HG03025 (cell line): Measurements from ENCODE around the gene GJC3.
"Not testable (repeated sequence)": the region's sequence is repeated elsewhere in the genome, so short reads cannot be mapped to it uniquely, and the experiment has no call there.

Experiments
- ATAC-seq: cut with Tn5 transposase; IDR thresholded peaks from one replicate; pipeline ENCODE4 v1.9.1; 2021; ENCODE audit warnings: mild to moderate bottlenecking, moderate library complexity; ENCODE audit not compliant: unreplicated experiment, low FRiP score

GJC3 gene

DNA sequence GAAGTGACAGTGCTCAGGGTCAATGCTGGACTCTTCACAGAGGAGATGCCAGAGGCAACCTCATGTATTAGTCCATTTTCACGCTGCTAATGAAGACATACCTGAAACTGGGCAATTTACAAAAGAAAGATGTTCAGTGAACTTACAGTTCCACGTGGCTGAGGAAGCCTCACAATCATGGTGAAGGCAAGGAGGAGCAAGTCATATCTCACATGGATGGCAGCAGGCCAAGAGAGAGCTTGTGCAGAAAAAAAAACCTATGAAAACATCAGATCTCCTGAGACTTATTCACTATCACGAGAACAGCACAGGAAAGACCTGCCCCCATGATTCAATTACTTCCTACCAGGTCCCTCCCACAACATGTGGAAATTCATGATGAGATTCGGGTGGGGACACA, 5.6 kb upstream of the GJC3 start:
- ATAC-seq: not testable (repeated sequence)

DNA sequence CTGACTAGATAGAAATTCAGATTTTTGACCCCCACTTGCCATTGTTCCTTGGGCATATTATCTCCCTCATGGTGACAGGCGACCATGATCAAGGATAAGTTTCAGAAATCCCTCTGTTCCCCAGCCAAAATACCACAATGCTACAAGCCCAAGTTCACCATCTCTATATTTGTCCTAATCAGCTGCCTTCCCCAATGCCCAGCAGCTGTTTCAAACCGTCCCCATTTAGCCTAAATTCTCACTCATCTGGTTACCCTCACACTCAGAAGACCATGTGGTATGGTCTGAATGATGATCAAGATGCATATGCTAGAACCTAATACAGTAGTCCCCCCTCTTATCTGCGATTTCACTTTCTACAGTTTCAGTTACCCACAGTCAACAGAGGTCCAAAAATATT, 956 bp upstream of the GJC3 start:
- ATAC-seq: no peak

DNA sequence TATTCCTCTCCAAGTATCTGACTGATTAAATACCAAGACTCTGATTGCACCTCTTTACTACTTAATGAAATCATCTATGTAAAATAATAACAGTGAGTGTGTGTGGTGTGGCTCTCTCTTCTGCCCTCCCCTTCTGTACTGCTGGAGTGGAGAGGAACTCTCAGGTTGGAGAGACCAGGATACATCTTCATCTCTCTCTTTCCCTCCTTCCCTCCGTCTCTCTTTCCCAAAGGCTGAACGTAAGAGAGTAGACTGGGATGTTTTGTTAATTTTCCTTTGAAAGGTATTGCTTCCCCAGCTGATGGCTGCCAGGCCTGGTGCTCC, 272 bp upstream of the GJC3 start:
- ATAC-seq: no peak

- no peak for ATAC-seq
Observed at GRCh38 chr7:99928188-99928587, 1.2 kb downstream of the GJC3 start.

- no peak for ATAC-seq
Observed at GRCh38 chr7:99927536-99927935, 1.9 kb downstream of the GJC3 start.

DNA sequence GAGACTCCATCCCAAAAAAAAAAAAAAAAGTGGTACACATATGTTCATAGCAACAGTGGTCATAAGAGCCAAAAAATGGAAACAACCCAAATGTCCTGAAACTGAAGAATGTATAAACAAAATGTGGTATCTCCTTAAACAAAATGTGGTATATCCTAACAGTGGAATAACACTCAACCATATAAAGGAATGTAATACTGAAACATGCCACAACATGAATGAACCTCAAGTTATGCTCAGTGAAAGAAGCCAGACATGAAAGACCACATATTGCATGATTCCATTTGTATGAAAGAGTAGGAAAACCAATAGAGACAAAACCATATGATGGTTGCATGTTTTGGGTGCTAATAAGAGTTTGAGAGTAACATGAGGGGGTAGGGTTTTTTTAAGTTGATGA, 3.1 kb downstream of the GJC3 start:
- no peak for ATAC-seq

DNA sequence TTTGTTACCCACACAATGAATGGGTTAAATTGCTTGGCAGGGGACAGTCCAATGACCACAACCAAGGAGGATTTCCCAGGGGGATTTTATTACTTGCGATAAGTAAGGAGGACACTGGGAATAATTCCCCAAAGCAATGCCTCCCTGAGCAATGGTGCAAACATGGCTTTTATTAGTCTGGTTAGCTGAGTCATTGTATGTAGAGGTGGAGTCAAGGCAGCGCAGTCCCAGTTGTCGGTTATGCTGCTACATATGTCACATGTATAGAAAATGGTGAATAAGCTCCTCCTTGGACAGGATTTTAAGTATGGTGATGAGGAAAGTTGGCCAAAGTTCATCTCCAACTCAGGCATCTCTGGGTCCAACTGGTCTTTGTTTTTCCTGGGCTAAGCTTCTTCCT, 6.2 kb downstream of the GJC3 start:
- ATAC-seq: no peak

DNA sequence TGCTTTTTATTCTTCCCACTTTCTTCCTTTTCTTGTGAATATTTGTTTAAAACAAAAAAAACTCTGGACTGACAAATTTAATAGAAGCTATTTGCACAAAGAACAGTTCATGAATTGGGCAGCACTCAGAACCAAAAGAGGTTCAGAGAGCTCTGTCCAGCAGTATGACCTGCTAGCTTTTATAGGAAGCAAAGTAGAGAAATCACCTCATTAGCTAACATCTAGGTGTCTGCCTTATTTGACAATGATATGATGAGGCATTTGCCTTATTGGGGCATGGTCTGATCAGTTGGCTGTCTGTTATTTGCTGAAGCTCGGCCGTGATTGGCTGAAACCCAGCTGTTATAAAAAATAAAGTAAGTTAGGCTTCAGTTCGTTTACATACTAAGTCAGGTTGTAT, 9.3 kb downstream of the GJC3 start:
- no peak for ATAC-seq

DNA sequence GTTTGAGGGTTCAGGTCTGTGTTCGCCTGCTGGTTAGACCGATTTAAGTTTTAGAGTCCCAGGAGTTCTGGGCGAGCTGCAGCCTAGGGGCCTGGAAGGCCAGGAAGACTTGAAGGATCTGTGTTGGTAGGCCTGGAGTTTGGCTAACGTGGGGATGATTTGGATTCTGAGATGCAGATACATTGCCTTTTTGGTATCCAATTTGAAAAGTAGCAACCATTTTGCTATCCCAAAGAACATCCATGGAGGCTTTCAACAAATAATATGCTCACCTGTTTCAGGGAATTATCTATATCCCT, 9.7 kb downstream of the GJC3 start:
- ATAC-seq: peak; percentile 4

- peak; percentile 96 for ATAC-seq
Observed at GRCh38 chr7:99918959-99919813, 10.2 kb downstream of the GJC3 start, which contains the start of gene TRIM4. Gene TRIM4, minus strand, starts transcription at chr7:99919530. Its CDS starts 129 bp downstream, at chr7:99919401.

GRCh38 chr7:99910976-99911375, 18.4 kb downstream of the GJC3 start:
- no peak for ATAC-seq

- ATAC-seq: no peak
Observed at GRCh38 chr7:99901581-99901980, 27.8 kb downstream of the GJC3 start.

- no peak for ATAC-seq
Observed at GRCh38 chr7:99899830-99900519, 29.4 kb downstream of the GJC3 start.

DNA sequence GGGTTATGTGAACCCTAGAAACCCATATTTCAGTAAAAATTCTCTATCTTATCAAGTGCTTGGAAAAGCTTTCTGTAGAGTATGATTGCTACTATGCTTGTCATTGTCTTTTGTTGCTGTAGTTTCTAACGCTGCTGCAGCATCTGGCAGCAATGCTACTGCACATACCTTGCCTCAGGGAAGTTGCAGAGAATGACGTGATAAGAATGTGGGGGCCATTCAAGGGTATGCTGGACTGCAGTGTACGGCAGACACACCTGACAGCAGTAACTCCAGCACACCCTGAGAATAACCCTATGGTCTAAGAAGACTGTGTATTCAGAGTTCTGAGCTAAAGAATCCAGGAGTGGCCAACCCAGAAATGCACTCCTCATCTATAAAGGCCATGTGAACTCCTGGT, 30.6 kb downstream of the GJC3 start:
- no peak for ATAC-seq

DNA sequence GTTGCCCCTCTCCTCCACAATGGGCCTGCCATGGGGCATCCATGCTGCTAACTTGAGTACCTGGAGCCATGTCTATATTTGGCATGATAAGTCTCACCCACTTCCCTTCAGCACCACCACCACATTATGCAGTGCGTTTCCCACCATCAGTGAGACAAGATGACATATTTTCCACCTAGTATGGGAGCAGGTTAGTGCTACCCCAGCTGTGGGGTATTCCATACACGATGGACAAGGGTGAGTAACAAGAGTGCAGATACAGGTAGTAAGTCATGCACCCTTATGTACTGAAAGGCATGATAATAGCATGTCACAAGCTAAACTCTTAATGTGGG, 31.4 kb downstream of the GJC3 start:
- no peak for ATAC-seq

DNA sequence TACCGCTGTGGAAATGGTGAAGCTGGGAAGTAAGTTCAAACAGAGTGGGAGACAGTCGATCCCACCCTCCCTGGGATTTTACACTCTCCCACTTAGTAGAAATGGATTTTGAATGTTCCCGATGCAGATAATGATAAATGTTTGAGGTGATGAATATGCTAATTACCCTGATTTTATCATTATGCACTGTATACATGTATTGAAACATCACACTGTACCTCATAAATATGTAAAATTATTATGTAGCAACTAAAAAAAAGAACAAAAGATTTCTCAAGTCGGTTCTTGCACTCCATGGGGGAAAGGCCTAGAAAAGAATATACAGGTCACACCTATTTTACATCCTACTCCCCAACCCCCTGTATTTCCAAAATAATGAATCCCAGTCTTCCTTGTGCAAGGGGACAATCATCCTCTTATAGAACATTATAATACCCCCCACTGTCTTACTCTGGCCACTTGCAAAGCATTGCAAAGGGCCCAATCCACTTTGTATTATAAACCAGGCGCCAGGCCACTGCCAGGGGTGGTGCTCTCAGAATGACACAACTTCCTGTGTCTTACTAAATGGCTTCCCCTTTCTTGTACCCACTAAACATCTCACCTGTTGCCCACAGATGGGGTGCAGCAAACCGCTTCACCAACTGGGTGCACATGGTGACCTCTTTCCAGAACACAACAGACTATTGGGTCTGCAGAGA, 31.9 kb downstream of the GJC3 start:
- no peak for ATAC-seq

- ATAC-seq: no peak
Observed at GRCh38 chr7:99894738-99895137, 34.7 kb downstream of the GJC3 start.

- ATAC-seq: no peak
Observed at GRCh38 chr7:99893280-99893679, 36.1 kb downstream of the GJC3 start.

- ATAC-seq: not testable (repeated sequence)
Observed at GRCh38 chr7:99890348-99890747, 39.1 kb downstream of the GJC3 start.

GRCh38 chr7:99888366-99888765, 41.1 kb downstream of the GJC3 start:
- not testable (repeated sequence) for ATAC-seq

- ATAC-seq: no peak
Observed at GRCh38 chr7:99881370-99881769, 48.0 kb downstream of the GJC3 start.

DNA sequence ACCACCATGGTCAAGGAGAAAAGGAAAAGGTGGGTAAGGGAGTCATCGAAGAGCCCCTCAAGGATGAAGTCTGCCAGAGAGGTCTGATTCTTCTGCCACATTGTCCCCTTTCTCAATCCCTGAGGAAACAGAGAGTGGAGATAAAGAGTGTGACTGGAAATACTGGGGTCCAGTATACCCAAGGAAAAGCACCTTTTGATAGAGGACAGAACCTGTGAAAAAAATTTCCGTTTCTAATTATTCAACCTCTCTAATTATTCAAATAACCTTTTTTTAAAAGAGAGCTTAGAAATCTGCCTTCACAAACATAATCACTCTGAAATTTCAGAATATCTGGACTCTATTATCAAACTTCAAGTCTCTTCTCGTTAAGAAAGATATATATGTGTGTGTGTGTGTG, 52.5 kb downstream of the GJC3 start, which contains the start of gene OR2AE1:
OR2AE1 (minus strand) TSS at position 101 of the 400 bp plus-strand sequence; CDS start at position 101, 0 bp downstream.
- no peak for ATAC-seq
